ENCODE results near the gene FIP1L1. TPM values are rescaled to one million over a fixed set of nuclear protein-coding genes. Genes with fewer than 3 reads are reported as not detected.

The FIP1L1 gene
- polyA plus RNA-seq, 1 donor from 2014 or later = 89.0 TPM

DNA sequence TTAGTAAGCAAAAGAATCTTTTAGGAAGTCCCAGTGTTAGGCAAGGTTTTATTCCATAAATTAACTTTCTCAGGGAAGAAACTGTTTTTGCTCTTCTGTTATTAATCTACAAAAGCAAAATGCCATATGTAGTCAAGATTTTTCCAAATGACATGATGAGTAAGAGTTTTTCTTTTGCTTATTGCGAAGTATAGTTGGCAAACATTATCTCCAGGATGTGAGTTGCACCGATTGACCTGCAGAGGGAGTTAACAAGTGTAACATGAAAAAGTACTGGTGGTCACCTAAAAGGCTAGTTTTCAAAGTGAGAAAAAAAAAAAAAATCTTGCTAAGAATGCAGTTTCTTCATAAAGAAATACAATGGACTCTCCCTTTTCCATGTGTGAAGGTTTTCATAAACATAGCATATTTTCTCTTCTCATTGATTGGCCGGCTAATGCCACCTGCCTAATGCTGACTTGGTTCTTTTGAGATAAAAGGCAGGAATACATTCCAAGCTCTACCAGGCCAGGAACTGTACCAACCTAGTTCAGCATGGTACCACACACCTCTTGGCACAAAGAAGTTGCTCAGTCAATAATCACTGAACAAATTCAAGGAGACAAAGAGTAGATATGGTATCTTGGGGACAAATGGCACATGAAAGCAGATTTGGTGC, 113.7 kb downstream of the FIP1L1 start:
- Histone ChIP-seq H3K36me3 (ENCODE audit: insufficient read depth, low read length) (no peaks in the 10 kb centered on the region), H3K4me3 (ENCODE audit: low read length) (no peak overlapping the region), H3F3A (ENCODE audit: insufficient read depth, low read length, poor library complexity, severe bottlenecking) (no peaks in the 10 kb centered on the region), H3K9ac (ENCODE audit: low read length) (no peak overlapping the region), H4K20me1 (ENCODE audit: insufficient read depth) (no peaks in the 10 kb centered on the region), H3K9me2 (ENCODE audit: insufficient read depth, low read length) (no peaks in the 10 kb centered on the region), H3K79me2 (replicated peaks; ENCODE audit: insufficient read depth, low read length) (no peaks in the 10 kb centered on the region), H3K4me2 (ENCODE audit: low read length) (no peak overlapping the region), H3K27ac (ENCODE audit: low read length) (no peak overlapping the region), H3K9me3 (ENCODE audit: low read length) (no peaks in the 10 kb centered on the region), H3K27me3 (ENCODE audit: insufficient read depth, low read depth, low read length) (no peaks in the 10 kb centered on the region), H2AFZ (ENCODE audit: low read depth, low read length) (no peak overlapping the region)
- TF ChIP-seq, protein P1, sequence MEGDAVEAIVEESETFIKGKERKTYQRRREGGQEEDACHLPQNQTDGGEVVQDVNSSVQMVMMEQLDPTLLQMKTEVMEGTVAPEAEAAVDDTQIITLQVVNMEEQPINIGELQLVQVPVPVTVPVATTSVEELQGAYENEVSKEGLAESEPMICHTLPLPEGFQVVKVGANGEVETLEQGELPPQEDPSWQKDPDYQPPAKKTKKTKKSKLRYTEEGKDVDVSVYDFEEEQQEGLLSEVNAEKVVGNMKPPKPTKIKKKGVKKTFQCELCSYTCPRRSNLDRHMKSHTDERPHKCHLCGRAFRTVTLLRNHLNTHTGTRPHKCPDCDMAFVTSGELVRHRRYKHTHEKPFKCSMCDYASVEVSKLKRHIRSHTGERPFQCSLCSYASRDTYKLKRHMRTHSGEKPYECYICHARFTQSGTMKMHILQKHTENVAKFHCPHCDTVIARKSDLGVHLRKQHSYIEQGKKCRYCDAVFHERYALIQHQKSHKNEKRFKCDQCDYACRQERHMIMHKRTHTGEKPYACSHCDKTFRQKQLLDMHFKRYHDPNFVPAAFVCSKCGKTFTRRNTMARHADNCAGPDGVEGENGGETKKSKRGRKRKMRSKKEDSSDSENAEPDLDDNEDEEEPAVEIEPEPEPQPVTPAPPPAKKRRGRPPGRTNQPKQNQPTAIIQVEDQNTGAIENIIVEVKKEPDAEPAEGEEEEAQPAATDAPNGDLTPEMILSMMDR (IDR thresholded peaks at IDR 0.05; ENCODE audit: poor library complexity, severe bottlenecking) = peak; percentile 51
- TF ChIP-seq RAD21 (conservative IDR thresholded peaks at IDR 0.05) (peak; percentile 36), SMC3 (conservative IDR thresholded peaks at IDR 0.05; ENCODE audit: poor library complexity) (peak; percentile 42), MXI1 (conservative IDR thresholded peaks at IDR 0.05; ENCODE audit: poor library complexity, severe bottlenecking) (no peak)

DNA sequence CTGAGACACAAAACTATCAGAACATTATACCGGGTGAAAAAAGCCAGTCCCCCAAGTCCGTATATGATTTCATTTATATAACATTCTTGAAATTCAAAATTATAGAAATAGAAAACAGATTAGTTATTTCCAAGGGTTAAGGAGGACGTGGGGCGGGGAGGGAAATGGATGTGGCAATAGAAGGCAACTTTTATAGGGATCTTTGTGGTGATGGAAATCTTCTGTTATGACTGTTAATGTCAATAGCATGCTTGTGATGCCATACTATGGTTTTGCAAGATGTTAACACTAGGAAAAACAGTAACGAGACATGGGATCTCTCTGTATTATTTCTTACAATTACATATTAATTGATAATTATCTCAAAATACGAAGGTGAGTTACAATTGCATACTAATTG, 117.4 kb downstream of the FIP1L1 start:
- no peaks in the 10 kb centered on the region for H3K9me2 ChIP-seq (ENCODE audit: insufficient read depth, low read length)

DNA sequence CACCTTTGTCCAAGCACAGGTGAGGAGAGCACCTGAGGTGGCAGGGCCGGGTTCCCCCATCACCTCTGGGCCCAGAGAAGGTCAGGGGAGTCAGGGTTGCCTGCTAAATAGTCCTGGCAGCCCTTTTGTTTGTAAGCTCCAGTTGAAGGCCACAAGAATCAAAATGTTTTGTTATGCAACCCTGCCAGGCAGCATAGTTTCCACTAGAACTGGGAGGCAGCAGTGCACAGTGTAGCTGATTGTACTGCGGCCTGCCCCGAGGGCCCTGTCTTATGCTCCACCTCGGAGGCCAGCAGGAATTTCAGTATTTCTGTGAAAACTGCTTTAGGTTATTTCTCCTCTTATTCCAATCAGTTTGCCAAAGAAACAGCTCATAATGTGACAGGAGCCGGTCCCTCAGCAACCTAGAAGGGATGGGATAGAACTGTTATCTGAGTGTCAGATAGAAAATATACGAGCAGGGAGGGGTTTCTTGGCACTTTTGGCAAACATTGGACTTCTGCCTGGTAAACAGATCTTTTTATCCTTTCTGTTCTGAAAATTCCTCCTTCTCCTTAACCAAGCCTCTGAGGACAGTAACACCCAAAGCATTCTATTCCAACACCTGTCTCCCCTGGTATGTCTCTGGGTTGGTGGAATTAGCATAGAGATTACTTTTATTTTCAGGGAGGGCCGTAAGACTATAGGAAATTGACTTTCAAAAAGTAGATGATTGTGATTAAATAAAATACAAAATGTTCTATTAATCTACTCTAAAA, 120.2 kb downstream of the FIP1L1 start:
- TF ChIP-seq SMC3 (conservative IDR thresholded peaks at IDR 0.05; ENCODE audit: poor library complexity) (no peak), EZH2 (IDR thresholded peaks at IDR 0.05; ENCODE audit: borderline replicate concordance, insufficient read depth, low read length, poor library complexity, severe bottlenecking) (no peak), TAF1 (IDR thresholded peaks at IDR 0.05; ENCODE audit: low read depth) (no peak), POLR2AphosphoS5 (IDR thresholded peaks at IDR 0.05) (no peak), RAD21 (conservative IDR thresholded peaks at IDR 0.05) (no peak)
- Histone ChIP-seq H3K9ac (ENCODE audit: low read length) (no peak overlapping the region), H3F3A (ENCODE audit: insufficient read depth, low read length, poor library complexity, severe bottlenecking) (no peaks in the 10 kb centered on the region), H4K20me1 (ENCODE audit: insufficient read depth) (no peaks in the 10 kb centered on the region), H3K9me2 (ENCODE audit: insufficient read depth, low read length) (no peaks in the 10 kb centered on the region), H2AFZ (ENCODE audit: low read depth, low read length) (no peak overlapping the region), H3K4me3 (ENCODE audit: low read length) (no peak overlapping the region), H3K27ac (ENCODE audit: low read length) (no peak overlapping the region), H3K36me3 (ENCODE audit: insufficient read depth, low read length) (no peaks in the 10 kb centered on the region), H3K79me2 (replicated peaks; ENCODE audit: insufficient read depth, low read length) (no peaks in the 10 kb centered on the region), H3K27me3 (ENCODE audit: insufficient read depth, low read depth, low read length) (no peaks in the 10 kb centered on the region), H3K9me3 (ENCODE audit: low read length) (no peaks in the 10 kb centered on the region), H3K4me2 (ENCODE audit: low read length) (no peak overlapping the region)

More for the DNA sequence above, 117.4 kb downstream of the FIP1L1 start:
- H4K20me1 ChIP-seq (ENCODE audit: insufficient read depth) = no peaks in the 10 kb centered on the region
- no peak overlapping the region for H3K4me2 ChIP-seq (ENCODE audit: low read length)
- H3K79me2 ChIP-seq (replicated peaks; ENCODE audit: insufficient read depth, low read length) = no peaks in the 10 kb centered on the region
- no peaks in the 10 kb centered on the region for H3K9me3 ChIP-seq (ENCODE audit: low read length)
- no peak overlapping the region for H3K9ac ChIP-seq (ENCODE audit: low read length)
- TF ChIP-seq RAD21 (conservative IDR thresholded peaks at IDR 0.05) (no peak), EZH2 (IDR thresholded peaks at IDR 0.05; ENCODE audit: borderline replicate concordance, insufficient read depth, low read length, poor library complexity, severe bottlenecking) (no peak)
- no peak overlapping the region for H2AFZ ChIP-seq (ENCODE audit: low read depth, low read length)
- H3K27me3 ChIP-seq (ENCODE audit: insufficient read depth, low read depth, low read length) = no peaks in the 10 kb centered on the region
- no peak overlapping the region for H3K27ac ChIP-seq (ENCODE audit: low read length)
- no peak overlapping the region for H3K4me3 ChIP-seq (ENCODE audit: low read length)
- H3F3A ChIP-seq (ENCODE audit: insufficient read depth, low read length, poor library complexity, severe bottlenecking) = no peaks in the 10 kb centered on the region
- no peaks in the 10 kb centered on the region for H3K36me3 ChIP-seq (ENCODE audit: insufficient read depth, low read length)
